Measurements from ENCODE around the gene NTRK2.

DNA sequence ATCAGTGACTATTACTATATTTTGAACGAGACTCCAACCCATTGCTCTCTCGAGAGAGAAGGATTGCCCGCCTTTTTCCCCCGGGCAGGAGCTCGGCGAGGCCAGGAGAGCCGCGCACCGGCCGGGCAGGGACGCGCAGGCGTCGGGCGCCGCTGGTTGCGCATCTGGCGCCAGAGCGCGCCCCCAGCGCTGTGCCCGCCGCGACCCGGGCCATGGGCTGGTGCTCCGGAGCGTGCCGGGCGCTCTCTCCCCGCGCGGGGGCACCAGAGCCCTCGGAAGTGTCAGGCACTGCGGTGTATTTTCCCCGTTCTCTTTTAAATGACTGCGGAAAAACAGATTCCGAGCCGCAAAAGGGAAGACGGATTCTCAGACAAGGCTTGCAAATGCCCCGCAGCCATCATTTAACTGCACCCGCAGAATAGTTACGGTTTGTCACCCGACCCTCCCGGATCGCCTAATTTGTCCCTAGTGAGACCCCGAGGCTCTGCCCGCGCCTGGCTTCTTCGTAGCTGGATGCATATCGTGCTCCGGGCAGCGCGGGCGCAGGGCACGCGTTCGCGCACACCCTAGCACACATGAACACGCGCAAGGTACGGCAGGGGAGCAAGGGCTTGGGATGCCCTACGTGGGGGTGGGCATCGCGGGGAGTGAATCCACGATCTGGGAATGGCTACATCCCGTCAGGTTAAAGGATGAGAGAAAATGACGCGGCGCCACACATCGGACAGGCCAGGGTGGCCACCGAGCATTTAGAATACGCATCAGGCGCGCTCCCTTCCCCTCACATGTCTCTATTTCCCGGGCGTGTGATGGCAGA lies 1.1 kb upstream of the NTRK2 start:
- TF ChIP-seq, protein P1, sequence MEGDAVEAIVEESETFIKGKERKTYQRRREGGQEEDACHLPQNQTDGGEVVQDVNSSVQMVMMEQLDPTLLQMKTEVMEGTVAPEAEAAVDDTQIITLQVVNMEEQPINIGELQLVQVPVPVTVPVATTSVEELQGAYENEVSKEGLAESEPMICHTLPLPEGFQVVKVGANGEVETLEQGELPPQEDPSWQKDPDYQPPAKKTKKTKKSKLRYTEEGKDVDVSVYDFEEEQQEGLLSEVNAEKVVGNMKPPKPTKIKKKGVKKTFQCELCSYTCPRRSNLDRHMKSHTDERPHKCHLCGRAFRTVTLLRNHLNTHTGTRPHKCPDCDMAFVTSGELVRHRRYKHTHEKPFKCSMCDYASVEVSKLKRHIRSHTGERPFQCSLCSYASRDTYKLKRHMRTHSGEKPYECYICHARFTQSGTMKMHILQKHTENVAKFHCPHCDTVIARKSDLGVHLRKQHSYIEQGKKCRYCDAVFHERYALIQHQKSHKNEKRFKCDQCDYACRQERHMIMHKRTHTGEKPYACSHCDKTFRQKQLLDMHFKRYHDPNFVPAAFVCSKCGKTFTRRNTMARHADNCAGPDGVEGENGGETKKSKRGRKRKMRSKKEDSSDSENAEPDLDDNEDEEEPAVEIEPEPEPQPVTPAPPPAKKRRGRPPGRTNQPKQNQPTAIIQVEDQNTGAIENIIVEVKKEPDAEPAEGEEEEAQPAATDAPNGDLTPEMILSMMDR (IDR thresholded peaks at IDR 0.05), result peak; percentile 81
- no peak for TF ChIP-seq EZH2phosphoT487 (IDR thresholded peaks at IDR 0.05)

All from neural progenitor cell (in vitro differentiated cells).